Panc1 (cell line): ENCODE data around the gene UBTD1.

Experiments used
- CTCF ChIP-seq: fragments of 450-650 bp; IDR thresholded peaks from 2 replicates; pipeline ENCODE4 v1.5.1; 2017; ENCODE audit warnings: mild to moderate bottlenecking
- POLR2AphosphoS5 ChIP-seq: IDR thresholded peaks from 2 replicates; pipeline ENCODE4 v1.6.1; 2012; ENCODE audit warnings: mild to moderate bottlenecking, low read depth, low read length, moderate library complexity
- REST ChIP-seq, 2 experiments: IDR thresholded peaks; 2 replicates each; pipeline ENCODE4 v1.6.1; 2011 to 2012; ENCODE audit warnings: low read depth in 2 of 2, control low read depth in 1 of 2, low read length in 1 of 2, mild to moderate bottlenecking in 1 of 2, moderate library complexity in 1 of 2; ENCODE audit not compliant: insufficient read depth in 1 of 2
- SIN3A ChIP-seq: IDR thresholded peaks from 2 replicates; pipeline ENCODE4 v1.6.1; 2012; ENCODE audit warnings: low read depth, mild to moderate bottlenecking, low read length, moderate library complexity, borderline replicate concordance; ENCODE audit not compliant: insufficient read depth
- TCF7L2 ChIP-seq: IDR thresholded peaks from 2 replicates; pipeline ENCODE4 v1.6.1; 2011; ENCODE audit warnings: mild to moderate bottlenecking, low read depth, low read length, inconsistent platforms

GRCh38 chr10:97452352-97452751 lies 46.4 kb upstream of the UBTD1 start:
- TF ChIP-seq CTCF = no peak
- TF ChIP-seq POLR2AphosphoS5 = no peak
- TF ChIP-seq REST (IDR thresholded peaks at IDR 0.05; ENCODE audit: insufficient read depth in 1 of 2, low read depth in 2 of 2, low read length in 1 of 2) = no peak
- no peak for TF ChIP-seq SIN3A
- TF ChIP-seq TCF7L2 = no peak
